Measurements from ENCODE around the gene PAM. TPM values are rescaled to one million over a fixed set of nuclear protein-coding genes. Genes with fewer than 3 reads are reported as not detected.
"Not testable (repeated sequence)": the region's sequence is repeated elsewhere in the genome, so short reads cannot be mapped to it uniquely, and the experiment has no call there.

The PAM gene
- total RNA-seq, 1 donor from 2014 or later: 171 TPM

DNA sequence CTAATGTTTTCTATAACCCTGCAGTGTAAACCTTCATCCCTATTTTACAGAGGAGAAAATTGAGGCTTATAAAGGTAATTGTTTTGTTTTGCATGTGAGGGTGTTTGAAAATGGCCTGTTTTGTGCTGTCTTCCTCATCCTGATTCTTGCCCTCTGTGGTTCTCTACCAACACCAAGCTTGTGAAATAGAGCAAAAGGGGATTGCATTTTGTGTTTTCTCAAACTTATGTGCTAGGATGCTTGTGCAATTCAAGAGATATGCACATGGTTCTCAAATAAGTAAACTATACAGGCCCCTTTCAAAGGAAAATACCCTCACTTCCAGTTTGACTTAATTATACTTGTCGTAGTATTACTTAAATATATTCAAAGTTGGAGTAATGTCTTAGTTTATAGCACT, 17.2 kb downstream of the PAM start:
- Histone ChIP-seq H3K9me3 (no peaks in the 10 kb centered on the region), H3K36me3 (no peaks in the 10 kb centered on the region), H3K4me1 (peaks cover 23% of the 10 kb centered on the region), H3K27ac (peak overlapping the region; percentile 31), H3K27me3 (ENCODE audit: low read depth) (no peaks in the 10 kb centered on the region), H3K4me3 (no peak overlapping the region)
- TF ChIP-seq, protein P1, sequence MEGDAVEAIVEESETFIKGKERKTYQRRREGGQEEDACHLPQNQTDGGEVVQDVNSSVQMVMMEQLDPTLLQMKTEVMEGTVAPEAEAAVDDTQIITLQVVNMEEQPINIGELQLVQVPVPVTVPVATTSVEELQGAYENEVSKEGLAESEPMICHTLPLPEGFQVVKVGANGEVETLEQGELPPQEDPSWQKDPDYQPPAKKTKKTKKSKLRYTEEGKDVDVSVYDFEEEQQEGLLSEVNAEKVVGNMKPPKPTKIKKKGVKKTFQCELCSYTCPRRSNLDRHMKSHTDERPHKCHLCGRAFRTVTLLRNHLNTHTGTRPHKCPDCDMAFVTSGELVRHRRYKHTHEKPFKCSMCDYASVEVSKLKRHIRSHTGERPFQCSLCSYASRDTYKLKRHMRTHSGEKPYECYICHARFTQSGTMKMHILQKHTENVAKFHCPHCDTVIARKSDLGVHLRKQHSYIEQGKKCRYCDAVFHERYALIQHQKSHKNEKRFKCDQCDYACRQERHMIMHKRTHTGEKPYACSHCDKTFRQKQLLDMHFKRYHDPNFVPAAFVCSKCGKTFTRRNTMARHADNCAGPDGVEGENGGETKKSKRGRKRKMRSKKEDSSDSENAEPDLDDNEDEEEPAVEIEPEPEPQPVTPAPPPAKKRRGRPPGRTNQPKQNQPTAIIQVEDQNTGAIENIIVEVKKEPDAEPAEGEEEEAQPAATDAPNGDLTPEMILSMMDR (IDR thresholded peaks at IDR 0.05): no peak
- DNase-seq (no peak), ATAC-seq (peak in 1 of 2 donors; percentile 28)
- intact Hi-C loops (cut with DNase I): no loop called here

DNA sequence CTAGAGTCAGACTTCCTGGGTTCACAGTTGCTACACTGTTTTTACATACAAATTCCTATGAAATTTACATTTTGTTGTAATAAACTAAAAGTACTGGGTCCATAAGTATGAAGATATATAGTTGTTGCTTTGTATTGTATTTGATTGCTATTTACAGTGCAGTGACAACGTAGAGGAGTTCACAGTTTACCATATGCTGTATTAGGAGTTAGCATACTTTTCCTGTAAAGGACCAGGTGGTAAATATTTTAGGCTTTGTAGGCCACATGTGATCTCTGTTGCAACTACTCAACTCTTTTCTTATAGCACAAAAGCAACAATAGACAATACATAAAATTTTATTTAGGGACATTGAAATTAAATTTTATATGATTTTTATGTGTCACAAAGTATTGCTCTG, 18.0 kb downstream of the PAM start:
- Histone ChIP-seq H3K27me3 (ENCODE audit: low read depth) (no peaks in the 10 kb centered on the region), H3K36me3 (no peaks in the 10 kb centered on the region), H3K27ac (no peak overlapping the region), H3K9me3 (no peaks in the 10 kb centered on the region), H3K4me3 (no peak overlapping the region), H3K4me1 (peaks cover 23% of the 10 kb centered on the region)
- DNase-seq (no peak), ATAC-seq (no peak)
- intact Hi-C loops (cut with DNase I): no loop called here
- TF ChIP-seq, protein P1 (IDR thresholded peaks at IDR 0.05): no peak

DNA sequence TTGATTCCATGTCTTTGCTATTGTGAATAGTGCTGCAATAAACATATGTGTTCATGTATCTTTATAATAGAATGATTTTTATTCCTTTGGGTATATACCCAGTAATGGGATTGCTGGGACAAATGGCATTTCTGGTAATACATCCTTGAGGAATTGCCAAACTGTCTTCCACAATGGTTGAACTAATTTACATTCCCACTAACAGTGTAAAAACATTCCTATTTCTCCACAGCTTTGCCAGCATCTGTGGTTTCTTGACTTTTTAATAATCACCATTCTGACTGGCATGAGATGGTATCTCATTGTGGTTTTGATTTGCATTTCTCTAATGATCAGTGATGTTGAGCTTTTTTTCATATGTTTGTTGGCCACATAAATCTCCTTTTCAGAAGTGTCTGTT, 20.7 kb downstream of the PAM start:
- H3K27me3 ChIP-seq (ENCODE audit: low read depth); DNase-seq; ATAC-seq; H3K9me3 ChIP-seq; intact Hi-C loops (cut with DNase I); H3K27ac ChIP-seq; H3K4me3 ChIP-seq; H3K36me3 ChIP-seq: not testable (repeated sequence)
- H3K4me1 ChIP-seq: peaks cover 28% of the 10 kb centered on the region

DNA sequence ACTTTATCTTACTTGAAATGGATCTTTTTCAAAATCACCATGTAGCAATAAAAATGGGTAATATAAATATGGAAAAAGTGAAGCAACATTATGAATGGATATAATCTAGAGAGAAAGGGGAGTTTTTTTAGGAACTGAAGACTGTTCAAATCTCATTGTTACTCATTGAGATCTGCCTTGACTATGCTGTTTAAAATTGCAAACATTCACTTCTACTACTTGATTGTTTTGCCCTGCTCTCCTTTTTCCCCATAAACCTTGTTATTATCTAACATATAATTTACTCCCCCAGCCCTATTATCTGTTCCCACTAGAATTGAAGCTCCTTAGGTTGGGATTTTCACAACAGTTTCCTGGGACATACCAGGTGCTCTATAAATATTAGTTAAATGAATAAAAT, 22.0 kb downstream of the PAM start:
- Histone ChIP-seq H3K27ac (no peak overlapping the region), H3K27me3 (ENCODE audit: low read depth) (no peaks in the 10 kb centered on the region), H3K4me1 (peaks cover 28% of the 10 kb centered on the region), H3K9me3 (no peaks in the 10 kb centered on the region), H3K4me3 (no peak overlapping the region), H3K36me3 (no peaks in the 10 kb centered on the region)
- DNase-seq (no peak), ATAC-seq (no peak)
- TF ChIP-seq, protein P1 (IDR thresholded peaks at IDR 0.05): no peak
- intact Hi-C loops (cut with DNase I): no loop called here

DNA sequence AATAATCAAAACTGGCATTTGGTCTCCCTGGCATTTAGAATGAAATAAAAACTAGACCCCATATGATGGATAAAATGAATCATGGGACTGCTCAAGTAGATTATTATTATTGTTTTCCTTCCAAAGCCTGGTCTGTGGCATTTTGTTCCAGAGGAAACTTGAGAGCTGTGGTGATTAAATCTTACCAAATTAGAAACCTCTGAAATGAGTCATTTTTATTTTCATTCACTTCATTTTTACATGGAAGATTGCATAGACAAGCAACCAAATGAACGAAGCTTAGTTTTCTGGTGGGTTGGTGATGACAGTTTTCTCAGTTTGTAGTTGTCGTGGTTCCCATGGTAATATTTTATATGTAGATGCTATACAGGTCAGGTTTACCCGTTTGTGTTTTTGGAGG, 23.4 kb downstream of the PAM start:
- no peak for ATAC-seq
- Histone ChIP-seq H3K4me3 (no peak overlapping the region), H3K4me1 (peaks cover 24% of the 10 kb centered on the region), H3K27ac (no peak overlapping the region), H3K36me3 (no peaks in the 10 kb centered on the region), H3K27me3 (ENCODE audit: low read depth) (no peaks in the 10 kb centered on the region), H3K9me3 (no peaks in the 10 kb centered on the region)
- no peak for DNase-seq
- intact Hi-C loops (cut with DNase I): no loop called here
- TF ChIP-seq, protein P1 (IDR thresholded peaks at IDR 0.05): no peak

DNA sequence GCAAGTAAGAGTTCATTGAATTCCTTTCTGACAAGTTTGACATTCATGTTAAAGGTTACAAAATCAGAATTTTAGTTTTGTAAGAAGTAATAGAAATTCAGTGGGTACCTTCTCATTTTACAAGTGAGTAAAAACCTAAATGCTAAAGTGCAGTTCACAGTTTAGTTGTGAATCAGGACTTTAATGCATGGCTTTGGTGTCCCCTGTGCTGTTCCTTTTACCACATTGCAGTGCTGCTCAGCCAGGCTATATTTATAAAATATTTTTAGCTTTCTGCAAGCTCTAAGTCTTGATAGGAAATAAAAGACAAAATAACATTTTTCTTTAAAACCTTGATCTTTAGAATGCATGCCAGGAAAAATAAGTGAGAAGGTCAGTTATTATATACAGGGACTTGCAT, 26.3 kb downstream of the PAM start:
- Histone ChIP-seq H3K36me3 (no peaks in the 10 kb centered on the region), H3K27me3 (ENCODE audit: low read depth) (no peaks in the 10 kb centered on the region), H3K27ac (no peak overlapping the region), H3K4me3 (no peak overlapping the region), H3K4me1 (peaks cover 24% of the 10 kb centered on the region), H3K9me3 (no peaks in the 10 kb centered on the region)
- TF ChIP-seq, protein P1 (IDR thresholded peaks at IDR 0.05): no peak
- ATAC-seq (peak in 1 of 2 donors; percentile 34), DNase-seq (no peak)
- intact Hi-C loops (cut with DNase I): no loop called here

Measured in lower lobe of right lung (tissue), 2 donors.